Parathyroid adenoma (tissue), 2 donors: ENCODE measurements around the gene SRC.

ENCODE experiments used
- H2AFZ ChIP-seq: fragments of 300-600 bp; sonication (generic); one replicate; pipeline ENCODE4 v1.7.0; 2017; ENCODE audit warnings: antibody characterized with exemption, mild to moderate bottlenecking
- H3K27ac ChIP-seq: fragments of 300-600 bp; sonication (generic); one replicate; pipeline ENCODE4 v1.7.0; 2017
- H3K27me3 ChIP-seq: fragments of 300-600 bp; sonication (generic); one replicate; pipeline ENCODE4 v1.7.0; 2017; ENCODE audit warnings: low read length; ENCODE audit not compliant: control insufficient read depth, insufficient read depth
- H3K36me3 ChIP-seq: fragments of 300-600 bp; sonication (generic); one replicate; pipeline ENCODE4 v1.7.0; 2017; ENCODE audit warnings: low read length; ENCODE audit not compliant: control insufficient read depth, insufficient read depth
- H3K4me1 ChIP-seq: fragments of 300-600 bp; sonication (generic); one replicate; pipeline ENCODE4 v1.7.0; 2017; ENCODE audit warnings: control low read depth
- H3K4me2 ChIP-seq: fragments of 300-600 bp; sonication (generic); one replicate; pipeline ENCODE4 v1.7.0; 2017; ENCODE audit warnings: low read length
- H3K4me3 ChIP-seq: fragments of 300-600 bp; sonication (generic); one replicate; pipeline ENCODE4 v1.7.0; 2017; ENCODE audit warnings: low read depth, low read length
- H3K79me2 ChIP-seq: fragments of 300-600 bp; sonication (generic); one replicate; pipeline ENCODE4 v1.7.0; 2017; ENCODE audit warnings: control low read depth
- H3K9ac ChIP-seq: fragments of 300-600 bp; sonication (generic); one replicate; pipeline ENCODE4 v1.7.0; 2017; ENCODE audit warnings: mild to moderate bottlenecking
- H3K9me3 ChIP-seq: fragments of 300-600 bp; sonication (generic); one replicate; pipeline ENCODE4 v1.7.0; 2017; ENCODE audit warnings: low read length; ENCODE audit not compliant: control insufficient read depth
- CTCF ChIP-seq: fragments of 300-600 bp; sonication (generic); IDR thresholded peaks from one replicate; pipeline ENCODE4 v1.7.0; 2017; ENCODE audit warnings: antibody characterized with exemption, mild to moderate bottlenecking
- donor health status: primary hyperparathyroidism.

Gene SRC

DNA sequence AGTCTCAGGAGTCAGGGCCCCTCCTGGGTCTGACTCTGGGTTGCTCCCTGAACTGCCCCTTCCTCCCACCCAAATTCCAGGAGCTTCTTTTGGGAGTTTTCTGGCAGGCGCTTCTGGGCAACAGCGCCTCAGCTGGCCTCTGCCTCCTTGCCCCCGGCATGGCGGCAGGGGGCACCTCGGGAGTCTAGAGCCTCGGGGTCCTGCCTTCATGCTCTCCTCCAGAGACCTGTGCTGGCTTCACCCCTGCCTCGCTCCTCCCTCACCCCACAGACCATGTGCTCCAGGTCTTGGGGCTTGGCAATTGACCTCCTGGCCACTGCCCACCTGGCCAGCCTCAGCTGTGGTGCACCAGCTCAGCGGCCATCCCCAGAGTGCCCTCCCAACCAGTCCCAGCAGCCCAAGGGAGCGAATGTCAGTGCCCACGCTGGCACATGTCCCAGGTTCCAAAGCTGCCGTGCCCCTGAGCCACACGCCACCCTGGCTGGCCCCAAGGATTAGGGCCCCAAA, 43.4 kb downstream of the SRC start:
- H3K4me2 ChIP-seq = no peak overlapping the region
- no peak overlapping the region for H3K4me3 ChIP-seq
- no peak overlapping the region for H3K27ac ChIP-seq
- no peak overlapping the region for H3K9ac ChIP-seq
- no peaks in the 10 kb centered on the region for H3K27me3 ChIP-seq
- H3K9me3 ChIP-seq = no peaks in the 10 kb centered on the region
- no peak overlapping the region for H2AFZ ChIP-seq
- no peaks in the 10 kb centered on the region for H3K4me1 ChIP-seq
- no peak for TF ChIP-seq CTCF
- peaks cover 3% of the 10 kb centered on the region for H3K79me2 ChIP-seq
- H3K36me3 ChIP-seq = no peaks in the 10 kb centered on the region

- no peak overlapping the region for H2AFZ ChIP-seq
- H3K36me3 ChIP-seq = no peaks in the 10 kb centered on the region
- H3K9ac ChIP-seq = no peak overlapping the region
- no peak overlapping the region for H3K4me3 ChIP-seq
- no peak overlapping the region for H3K27ac ChIP-seq
- peaks cover 3% of the 10 kb centered on the region for H3K79me2 ChIP-seq
- no peaks in the 10 kb centered on the region for H3K9me3 ChIP-seq
- H3K4me1 ChIP-seq = no peaks in the 10 kb centered on the region
- no peak overlapping the region for H3K4me2 ChIP-seq
- TF ChIP-seq CTCF = no peak
- no peaks in the 10 kb centered on the region for H3K27me3 ChIP-seq
Measured at GRCh38 chr20:37389844-37390275, 43.9 kb downstream of the SRC start.

- Histone ChIP-seq H3K79me2 (no peaks in the 10 kb centered on the region), H3K4me1 (no peaks in the 10 kb centered on the region), H3K4me3 (no peak overlapping the region), H3K9me3 (no peaks in the 10 kb centered on the region), H3K27me3 (no peaks in the 10 kb centered on the region), H2AFZ (no peak overlapping the region), H3K36me3 (no peaks in the 10 kb centered on the region), H3K4me2 (no peak overlapping the region), H3K27ac (no peak overlapping the region), H3K9ac (no peak overlapping the region)
- no peak for TF ChIP-seq CTCF
Measured at GRCh38 chr20:37390503-37390890, 44.6 kb downstream of the SRC start.

DNA sequence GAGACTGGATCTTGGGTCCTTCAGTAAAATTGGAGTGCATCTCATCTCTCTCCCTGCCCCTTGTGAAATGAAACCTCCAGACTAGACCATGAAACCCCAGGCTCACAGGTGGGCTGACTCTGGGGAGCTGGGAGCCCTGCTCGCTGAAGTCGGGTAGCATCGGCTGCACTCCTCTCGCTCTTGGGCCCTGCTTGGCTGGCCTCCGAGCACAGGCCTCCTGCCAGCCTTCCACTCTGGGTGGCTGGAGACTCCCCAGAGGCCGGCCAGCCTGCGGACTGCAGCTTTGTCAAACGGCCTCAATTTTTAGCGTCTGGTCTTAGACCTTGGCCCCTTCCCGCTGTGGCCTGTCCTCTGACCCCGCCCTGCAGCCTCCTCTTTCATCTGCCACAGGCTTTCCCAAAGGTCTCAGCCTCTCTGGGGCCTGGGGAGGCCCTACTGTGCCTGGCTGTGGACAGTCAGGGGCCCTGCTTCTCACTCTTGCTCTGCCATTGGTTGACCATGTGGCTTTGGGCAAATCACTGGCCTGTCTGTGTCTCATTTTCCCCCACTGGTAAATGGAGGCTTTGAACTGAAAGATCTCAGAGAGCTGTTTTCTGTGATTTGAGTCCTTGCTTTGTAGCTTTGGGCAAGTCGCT, 45.1 kb downstream of the SRC start:
- no peak for TF ChIP-seq CTCF
- Histone ChIP-seq H3K79me2 (no peaks in the 10 kb centered on the region), H3K4me1 (no peaks in the 10 kb centered on the region), H3K4me3 (no peak overlapping the region), H3K27me3 (no peaks in the 10 kb centered on the region), H3K27ac (no peak overlapping the region), H3K9me3 (no peaks in the 10 kb centered on the region), H3K9ac (no peak overlapping the region), H2AFZ (no peak overlapping the region), H3K4me2 (no peak overlapping the region), H3K36me3 (no peaks in the 10 kb centered on the region)
